HepG2 (cell line): ENCODE measurements around the gene COX15. TPM values are rescaled to one million over a fixed set of nuclear protein-coding genes. Genes with fewer than 3 reads are reported as not detected.

Experiments
- GATA4 ChIP-seq: sonication (generic); IDR thresholded peaks from 2 replicates; pipeline ENCODE4 v1.6.1; 2016; ENCODE audit warnings: antibody characterized with exemption, low read depth, borderline replicate concordance
- GTF3A ChIP-seq: sonication (generic); formaldehyde crosslinking; conservative IDR thresholded peaks from 2 replicates; pipeline ENCODE4 v1.4.0; 2020; ENCODE audit warnings: mild to moderate bottlenecking, missing genetic modification reagents
- IRX3 ChIP-seq: sonication (generic); formaldehyde crosslinking; IDR thresholded peaks from 2 replicates; pipeline ENCODE4 v1.8.1; 2023; ENCODE audit warnings: mild to moderate bottlenecking, low read depth, missing genetic modification reagents, borderline replicate concordance
- ISX ChIP-seq: sonication (generic); formaldehyde crosslinking; conservative IDR thresholded peaks from 2 replicates; pipeline ENCODE4 v1.5.0; 2020; ENCODE audit warnings: missing genetic modification reagents
- KAT7 ChIP-seq: IDR thresholded peaks from 2 replicates; pipeline ENCODE4 v1.6.1; 2018; ENCODE audit warnings: borderline replicate concordance, missing compliant biosample characterization
- KDM1A ChIP-seq: IDR thresholded peaks from 2 replicates; pipeline ENCODE4 v1.6.1; 2016; ENCODE audit warnings: missing compliant biosample characterization
- KLF12 ChIP-seq: sonication (generic); formaldehyde crosslinking; IDR thresholded peaks from 2 replicates; pipeline ENCODE4 v1.4.0; 2020; ENCODE audit warnings: missing genetic modification reagents, borderline replicate concordance
- KLF6 ChIP-seq: IDR thresholded peaks from 2 replicates; pipeline ENCODE4 v1.8.0; 2016; ENCODE audit warnings: missing biosample characterization, missing genetic modification reagents
- MEIS2 ChIP-seq: sonication (generic); formaldehyde crosslinking; IDR thresholded peaks from 2 replicates; pipeline ENCODE4 v1.9.0; 2021; ENCODE audit warnings: mild to moderate bottlenecking, missing genetic modification reagents
- MTA3 ChIP-seq: sonication (generic); formaldehyde crosslinking; IDR thresholded peaks from 2 replicates; pipeline ENCODE4 v1.4.0; 2020; ENCODE audit warnings: missing genetic modification reagents
- NFIC ChIP-seq: IDR thresholded peaks from 2 replicates; pipeline ENCODE4 v1.6.1; 2012; ENCODE audit warnings: mild to moderate bottlenecking, low read length, inconsistent platforms
- PRMT3 ChIP-seq: sonication (generic); formaldehyde crosslinking; IDR thresholded peaks from 2 replicates; pipeline ENCODE4 v1.8.1; 2022; ENCODE audit warnings: low read depth, mild to moderate bottlenecking, moderate library complexity, missing genetic modification reagents, borderline replicate concordance
- SNRNP70 ChIP-seq: fragments of 200-400 bp; formaldehyde crosslinking; IDR thresholded peaks from 2 replicates; pipeline ENCODE4 v1.6.1; 2017; ENCODE audit warnings: mild to moderate bottlenecking, low read depth, low read length, moderate library complexity
- SSRP1 ChIP-seq: IDR thresholded peaks from 2 replicates; pipeline ENCODE4 v1.6.1; 2016; ENCODE audit warnings: control low read depth
- XBP1 ChIP-seq: sonication (generic); formaldehyde crosslinking; IDR thresholded peaks from 2 replicates; pipeline ENCODE4 v1.5.0; 2020; ENCODE audit warnings: missing genetic modification reagents
- ZBTB7B ChIP-seq: sonication (generic); formaldehyde crosslinking; IDR thresholded peaks from 2 replicates; pipeline ENCODE4 v1.4.0; 2020; ENCODE audit warnings: missing genetic modification reagents
- ZFX ChIP-seq: sonication (generic); formaldehyde crosslinking; IDR thresholded peaks from 2 replicates; pipeline ENCODE4 v1.4.0; 2020; ENCODE audit warnings: mild to moderate bottlenecking, low read depth, missing genetic modification reagents, moderate library complexity
- ZNF34 ChIP-seq: sonication (generic); formaldehyde crosslinking; IDR thresholded peaks from 2 replicates; pipeline ENCODE4 v1.4.0; 2020; ENCODE audit warnings: mild to moderate bottlenecking, missing genetic modification reagents, borderline replicate concordance
- ZNF354B ChIP-seq: sonication (generic); formaldehyde crosslinking; IDR thresholded peaks from 2 replicates; pipeline ENCODE4 v1.8.0; 2022; ENCODE audit warnings: mild to moderate bottlenecking, missing genetic modification reagents
- ZNF362 ChIP-seq: sonication (generic); formaldehyde crosslinking; IDR thresholded peaks from 2 replicates; pipeline ENCODE4 v1.4.0; 2020; ENCODE audit warnings: missing genetic modification reagents, mild to moderate bottlenecking, borderline replicate concordance
- ZNF44 ChIP-seq: sonication (generic); formaldehyde crosslinking; IDR thresholded peaks from 2 replicates; pipeline ENCODE4 v1.5.1; 2020; ENCODE audit warnings: mild to moderate bottlenecking, missing genetic modification reagents
- ZNF501 ChIP-seq: sonication (generic); formaldehyde crosslinking; IDR thresholded peaks from 2 replicates; pipeline ENCODE4 v1.5.1; 2020; ENCODE audit warnings: mild to moderate bottlenecking, moderate library complexity, missing genetic modification reagents
- ZNF552 ChIP-seq: sonication (generic); formaldehyde crosslinking; IDR thresholded peaks from 2 replicates; pipeline ENCODE4 v1.9.0; 2022; ENCODE audit warnings: missing genetic modification reagents, mild to moderate bottlenecking, borderline replicate concordance
- ZNF678 ChIP-seq: sonication (generic); formaldehyde crosslinking; IDR thresholded peaks from 2 replicates; pipeline ENCODE4 v1.4.0; 2020; ENCODE audit warnings: mild to moderate bottlenecking, missing genetic modification reagents
- polyA plus RNA-seq, 8 experiments: library from polyadenylated mRNA; depleted of rRNA in 3 of 8; stranded (reverse) in 7 of 8; unstranded in 1 of 8; fragments of >200 nt; fragmentation: Illumina TruSeq in 4 of 8; extraction: Trizol in 4 of 8; gene quantifications; 2 replicates each; pipeline versions ENCODE4 v1.2.1 to v1.2.3, GENCODE V29; 2011 to 2016; ENCODE audit warnings: low read depth in 4 of 8, missing spikeins in 1 of 8, mixed read lengths in 1 of 8; ENCODE audit not compliant: insufficient read depth in 1 of 8
- total RNA-seq, 5 experiments: library from RNA; depleted of rRNA; stranded (reverse); fragments of >200 nt; fragmentation: Illumina TruSeq; extraction: Trizol; gene quantifications; 2 replicates each; pipeline ENCODE4 v1.2.3, GENCODE V29; 2016; ENCODE audit warnings: low read depth in 1 of 5
- TF ChIP-seq, protein P1 (sequence below): sonication (generic); formaldehyde crosslinking; IDR thresholded peaks from 2 replicates; pipeline ENCODE4 v1.4.0; 2020; ENCODE audit warnings: missing genetic modification reagents; ENCODE audit errors: not compliant biosample characterization
- TF ChIP-seq, protein P2 (sequence below): sonication (generic); formaldehyde crosslinking; conservative IDR thresholded peaks from 2 replicates; pipeline ENCODE4 v1.4.0; 2020; ENCODE audit warnings: missing genetic modification reagents
- TF ChIP-seq, protein P3 (sequence below): sonication (generic); formaldehyde crosslinking; IDR thresholded peaks from 2 replicates; pipeline ENCODE4 v1.5.0; 2020; ENCODE audit warnings: missing genetic modification reagents, mild to moderate bottlenecking, borderline replicate concordance

The COX15 gene
- total and polyA plus RNA-seq, 2 of the 13 experiments (the other 11 are each of a cell fraction or from before 2014, with no cell fraction given), result 19.2 to 44.7 TPM

DNA sequence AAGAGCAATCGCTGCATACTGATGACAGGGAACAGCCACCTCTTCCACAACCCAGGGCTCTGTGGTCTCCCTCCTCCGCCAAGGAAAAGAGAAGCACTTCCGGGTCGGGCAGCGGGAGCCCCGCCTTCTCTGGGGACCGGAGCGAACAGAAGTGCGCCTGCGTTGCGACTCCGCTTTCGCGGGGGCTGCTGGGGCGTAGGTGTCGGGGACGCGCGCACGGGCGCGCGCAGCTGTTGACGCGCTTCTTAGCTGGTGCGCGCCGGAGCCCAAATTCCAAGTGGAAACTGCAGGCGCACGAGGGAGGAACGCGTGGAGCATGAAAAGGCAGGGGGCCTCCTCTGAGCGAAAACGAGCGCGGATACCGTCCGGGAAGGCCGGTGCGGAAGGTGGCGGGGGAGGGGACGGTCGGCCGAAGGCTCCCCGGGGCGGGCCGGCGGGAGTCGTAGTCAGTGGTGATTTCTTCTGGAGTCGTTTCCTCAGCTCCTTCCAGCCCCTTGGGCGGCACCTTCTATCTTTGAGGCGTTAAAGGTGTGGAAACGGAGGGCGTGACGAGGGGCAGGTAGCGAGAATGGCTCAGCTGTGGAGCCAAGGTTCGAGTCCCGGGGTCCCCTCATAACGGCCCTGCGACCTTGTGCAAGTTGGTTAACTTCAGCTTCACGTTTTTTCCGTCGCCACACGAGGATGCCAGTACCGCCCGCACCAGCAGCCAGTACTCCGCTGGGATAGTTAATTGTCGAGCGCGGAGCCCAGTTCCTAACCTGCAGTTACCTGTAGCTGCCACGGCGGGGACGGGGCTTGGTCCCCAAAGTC is at the start of gene COX15, which contains the start of gene CUTC (continued):
- TF ChIP-seq, protein P1, sequence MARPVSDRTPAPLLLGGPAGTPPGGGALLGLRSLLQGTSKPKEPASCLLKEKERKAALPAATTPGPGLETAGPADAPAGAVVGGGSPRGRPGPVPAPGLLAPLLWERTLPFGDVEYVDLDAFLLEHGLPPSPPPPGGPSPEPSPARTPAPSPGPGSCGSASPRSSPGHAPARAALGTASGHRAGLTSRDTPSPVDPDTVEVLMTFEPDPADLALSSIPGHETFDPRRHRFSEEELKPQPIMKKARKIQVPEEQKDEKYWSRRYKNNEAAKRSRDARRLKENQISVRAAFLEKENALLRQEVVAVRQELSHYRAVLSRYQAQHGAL, result no peak
- TF ChIP-seq MTA3 (CRISPR knock-in tag) (no peak), ZNF552 (peak; percentile 53; the same call in 1 of the 2 replicates), ZNF34 (no peak), ISX (no peak), KLF12 (CRISPR knock-in tag) (no peak), XBP1 (CRISPR knock-in tag) (no peak), KLF6 (no peak; the same call in 1 of the 2 replicates), GATA4 (peak; percentile 10; the same call in 1 of the 2 replicates), ZNF362 (no peak), ZNF354B (CRISPR knock-in tag) (0 out of 2 replicates have a peak, but pooled peaks have one; percentile 63), KDM1A (no peak), SSRP1 (CRISPR knock-in tag) (no peak), ZFX (peak; percentile 84), ZNF44 (CRISPR knock-in tag) (no peak), NFIC (no peak), ZNF678 (CRISPR knock-in tag) (0 out of 2 replicates have a peak, but pooled peaks have one; percentile 38), ZBTB7B (CRISPR knock-in tag) (no peak), SNRNP70 (no peak), PRMT3 (CRISPR knock-in tag) (peak; percentile 90), GTF3A (CRISPR knock-in tag) (no peak), IRX3 (CRISPR knock-in tag) (no peak), ZNF501 (peak; percentile 85), KAT7 (CRISPR knock-in tag) (peak; percentile 70), MEIS2 (peak; percentile 31; the same call in 1 of the 2 replicates)
- TF ChIP-seq, protein P2, sequence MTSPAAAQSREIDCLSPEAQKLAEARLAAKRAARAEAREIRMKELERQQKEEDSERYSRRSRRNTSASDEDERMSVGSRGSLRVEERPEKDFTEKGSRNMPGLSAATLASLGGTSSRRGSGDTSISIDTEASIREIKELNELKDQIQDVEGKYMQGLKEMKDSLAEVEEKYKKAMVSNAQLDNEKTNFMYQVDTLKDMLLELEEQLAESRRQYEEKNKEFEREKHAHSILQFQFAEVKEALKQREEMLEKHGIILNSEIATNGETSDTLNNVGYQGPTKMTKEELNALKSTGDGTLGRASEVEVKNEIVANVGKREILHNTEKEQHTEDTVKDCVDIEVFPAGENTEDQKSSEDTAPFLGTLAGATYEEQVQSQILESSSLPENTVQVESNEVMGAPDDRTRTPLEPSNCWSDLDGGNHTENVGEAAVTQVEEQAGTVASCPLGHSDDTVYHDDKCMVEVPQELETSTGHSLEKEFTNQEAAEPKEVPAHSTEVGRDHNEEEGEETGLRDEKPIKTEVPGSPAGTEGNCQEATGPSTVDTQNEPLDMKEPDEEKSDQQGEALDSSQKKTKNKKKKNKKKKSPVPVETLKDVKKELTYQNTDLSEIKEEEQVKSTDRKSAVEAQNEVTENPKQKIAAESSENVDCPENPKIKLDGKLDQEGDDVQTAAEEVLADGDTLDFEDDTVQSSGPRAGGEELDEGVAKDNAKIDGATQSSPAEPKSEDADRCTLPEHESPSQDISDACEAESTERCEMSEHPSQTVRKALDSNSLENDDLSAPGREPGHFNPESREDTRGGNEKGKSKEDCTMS, result 0 out of 2 replicates have a peak, but pooled peaks have one; percentile 35
- TF ChIP-seq, protein P3, sequence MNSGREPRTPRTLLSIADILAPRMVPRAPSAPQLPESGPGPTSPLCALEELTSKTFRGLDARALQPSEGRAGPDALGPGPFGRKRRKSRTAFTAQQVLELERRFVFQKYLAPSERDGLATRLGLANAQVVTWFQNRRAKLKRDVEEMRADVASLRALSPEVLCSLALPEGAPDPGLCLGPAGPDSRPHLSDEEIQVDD (CRISPR knock-in tag), result no peak; the same call in 1 of the 2 replicates
